ENCODE results near the gene RASGRP2.

RASGRP2 gene

DNA sequence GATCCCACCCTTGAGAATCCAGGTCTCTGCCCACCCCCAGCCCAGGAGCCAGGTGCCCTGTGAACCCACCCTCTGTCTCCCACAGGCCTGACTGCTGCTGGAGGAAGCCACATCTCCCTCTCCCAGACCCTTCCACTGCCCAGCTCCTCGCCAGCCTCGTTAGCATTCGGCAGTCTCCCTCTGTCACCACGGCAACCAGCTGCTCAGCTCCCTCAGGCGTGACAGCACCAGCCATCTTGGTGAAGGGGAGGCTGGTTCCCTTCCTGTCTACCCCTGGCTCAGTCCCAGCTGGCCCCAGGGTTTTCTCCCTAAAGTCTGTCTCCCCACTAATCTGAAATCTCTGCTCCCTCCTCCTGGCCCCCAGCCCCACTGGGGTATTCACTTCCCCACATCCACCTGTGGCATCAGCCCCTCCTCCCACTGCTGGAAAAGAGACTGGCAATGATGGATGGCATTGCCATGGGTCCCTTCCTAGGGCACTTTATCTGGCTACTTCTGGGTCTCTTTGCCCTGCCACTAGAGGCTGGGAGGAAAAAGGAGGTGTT lies 49.0 kb downstream of the RASGRP2 start:
- TF ChIP-seq, protein P1, sequence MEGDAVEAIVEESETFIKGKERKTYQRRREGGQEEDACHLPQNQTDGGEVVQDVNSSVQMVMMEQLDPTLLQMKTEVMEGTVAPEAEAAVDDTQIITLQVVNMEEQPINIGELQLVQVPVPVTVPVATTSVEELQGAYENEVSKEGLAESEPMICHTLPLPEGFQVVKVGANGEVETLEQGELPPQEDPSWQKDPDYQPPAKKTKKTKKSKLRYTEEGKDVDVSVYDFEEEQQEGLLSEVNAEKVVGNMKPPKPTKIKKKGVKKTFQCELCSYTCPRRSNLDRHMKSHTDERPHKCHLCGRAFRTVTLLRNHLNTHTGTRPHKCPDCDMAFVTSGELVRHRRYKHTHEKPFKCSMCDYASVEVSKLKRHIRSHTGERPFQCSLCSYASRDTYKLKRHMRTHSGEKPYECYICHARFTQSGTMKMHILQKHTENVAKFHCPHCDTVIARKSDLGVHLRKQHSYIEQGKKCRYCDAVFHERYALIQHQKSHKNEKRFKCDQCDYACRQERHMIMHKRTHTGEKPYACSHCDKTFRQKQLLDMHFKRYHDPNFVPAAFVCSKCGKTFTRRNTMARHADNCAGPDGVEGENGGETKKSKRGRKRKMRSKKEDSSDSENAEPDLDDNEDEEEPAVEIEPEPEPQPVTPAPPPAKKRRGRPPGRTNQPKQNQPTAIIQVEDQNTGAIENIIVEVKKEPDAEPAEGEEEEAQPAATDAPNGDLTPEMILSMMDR (IDR thresholded peaks at IDR 0.05; ENCODE audit: low read depth, low read length, missing control alignments): no peak
- DNase-seq (ENCODE audit: extremely low read depth, low read depth): no peak
- H3K4me3 ChIP-seq (replicated peaks; ENCODE audit: low read depth, low read length): no peak overlapping the region

DNA sequence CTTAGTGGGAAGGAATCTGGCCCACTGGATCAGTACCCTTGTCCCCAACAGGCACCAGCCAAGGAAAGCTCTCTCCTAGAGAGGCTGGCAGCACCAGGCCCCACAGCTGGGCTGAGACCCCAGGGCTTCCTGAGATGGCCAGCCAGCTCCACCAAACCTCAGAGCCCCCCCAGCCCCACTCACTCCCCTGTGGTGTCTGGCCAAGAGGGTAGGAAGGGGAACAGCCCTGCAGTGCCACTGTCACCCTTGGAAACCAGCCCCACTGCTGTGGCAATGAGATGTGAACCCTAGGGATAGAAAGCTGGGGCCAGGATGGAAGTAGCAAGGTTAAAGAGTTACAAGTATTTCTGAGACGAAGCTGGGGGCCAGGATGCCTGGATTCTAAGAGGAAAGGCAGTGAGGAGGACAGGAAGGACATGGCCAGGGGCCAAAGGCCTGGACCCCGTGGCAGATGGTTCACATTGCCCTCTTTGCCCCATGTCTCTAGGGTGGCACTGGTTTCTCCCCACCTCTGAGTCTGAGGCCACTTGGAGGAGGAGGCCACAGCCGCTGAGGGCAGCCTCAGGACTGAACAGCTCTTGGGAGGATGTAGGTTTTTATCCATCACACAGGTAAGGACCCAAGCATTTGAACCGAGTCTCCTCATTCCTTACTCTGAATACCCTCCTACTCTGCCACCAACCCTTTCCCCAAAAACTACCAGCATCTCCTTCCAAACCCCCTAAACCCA lies 49.8 kb downstream of the RASGRP2 start:
- DNase-seq (ENCODE audit: extremely low read depth, low read depth): no peak
- TF ChIP-seq, protein P1 (IDR thresholded peaks at IDR 0.05; ENCODE audit: low read depth, low read length, missing control alignments): no peak
- no peak overlapping the region for H3K4me3 ChIP-seq (replicated peaks; ENCODE audit: low read depth, low read length)

DNA sequence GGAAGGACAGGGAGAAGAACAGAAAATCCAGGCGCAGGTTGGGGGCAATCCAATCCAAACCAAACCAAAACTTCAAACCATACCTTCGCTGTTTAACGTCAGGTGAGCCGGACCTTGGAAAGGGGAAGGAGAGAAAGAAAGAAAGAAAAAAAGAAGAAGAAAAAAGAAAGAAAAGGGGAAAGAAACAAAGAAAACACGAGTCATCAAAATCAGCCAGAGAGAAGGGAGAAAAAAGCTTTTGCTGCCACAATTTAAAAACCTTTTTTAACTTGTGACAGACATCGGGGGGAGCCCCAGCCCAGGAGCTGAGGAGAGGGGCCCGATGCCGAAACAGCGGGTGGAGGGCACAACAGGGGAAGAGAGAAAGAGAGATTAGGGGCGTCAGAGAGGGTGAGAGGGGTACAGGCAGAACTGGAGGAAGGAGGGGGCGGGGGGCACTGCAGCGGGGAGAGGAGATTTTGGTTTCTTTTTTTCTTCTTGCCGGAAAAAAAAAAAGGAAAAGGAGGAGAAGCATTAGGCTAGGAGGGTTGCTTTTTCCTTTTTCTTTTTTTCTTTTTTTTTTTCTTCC lies 51.1 kb downstream of the RASGRP2 start:
- TF ChIP-seq, protein P1 (IDR thresholded peaks at IDR 0.05; ENCODE audit: low read depth, low read length, missing control alignments): no peak
- no peak for DNase-seq (ENCODE audit: extremely low read depth, low read depth)
- H3K4me3 ChIP-seq (replicated peaks; ENCODE audit: low read depth, low read length): no peak overlapping the region

DNA sequence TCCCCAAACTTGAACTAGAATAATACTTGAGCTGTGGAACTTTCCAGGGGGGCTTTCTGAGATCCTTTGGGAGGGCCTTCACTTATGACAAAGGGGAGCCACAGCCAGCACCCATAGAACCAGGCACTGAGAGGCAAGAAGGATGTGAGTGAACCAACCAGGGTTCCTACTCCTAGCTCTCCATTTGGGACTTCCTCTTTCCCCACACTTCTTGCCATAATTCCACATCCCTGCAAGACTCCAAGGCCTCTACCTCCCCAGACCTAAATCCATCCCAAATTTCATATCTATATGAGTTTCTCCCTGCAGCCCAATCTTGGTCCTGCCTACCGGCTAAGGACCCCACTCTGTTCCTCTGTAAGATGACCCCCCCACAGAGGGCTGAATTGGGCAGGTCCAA lies 52.4 kb downstream of the RASGRP2 start:
- no peak overlapping the region for H3K4me3 ChIP-seq (replicated peaks; ENCODE audit: low read depth, low read length)
- TF ChIP-seq, protein P1 (IDR thresholded peaks at IDR 0.05; ENCODE audit: low read depth, low read length, missing control alignments): no peak
- DNase-seq (ENCODE audit: extremely low read depth, low read depth): no peak

DNA sequence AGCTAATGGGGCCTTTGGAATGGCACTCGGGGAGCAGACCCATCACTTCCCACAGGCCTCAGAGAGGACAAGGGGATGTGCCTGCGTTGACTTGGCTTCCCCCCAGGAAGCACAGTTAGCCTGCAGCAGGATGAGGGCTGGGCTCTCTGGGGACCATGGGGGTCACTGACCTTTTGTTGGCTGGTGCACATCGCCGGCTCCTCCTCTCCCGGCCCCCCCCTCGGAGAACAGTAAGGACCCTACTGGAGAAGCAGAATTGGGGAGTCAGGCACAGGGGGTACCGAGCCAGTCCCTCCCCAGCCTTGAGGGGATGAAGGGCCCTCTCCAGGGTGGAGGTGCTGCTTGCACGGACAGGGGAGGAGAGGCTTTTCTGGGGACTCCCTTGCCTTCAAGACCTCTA lies 53.7 kb downstream of the RASGRP2 start:
- H3K4me3 ChIP-seq (replicated peaks; ENCODE audit: low read depth, low read length): no peak overlapping the region
- TF ChIP-seq, protein P1 (IDR thresholded peaks at IDR 0.05; ENCODE audit: low read depth, low read length, missing control alignments): no peak
- no peak for DNase-seq (ENCODE audit: extremely low read depth, low read depth)

DNA sequence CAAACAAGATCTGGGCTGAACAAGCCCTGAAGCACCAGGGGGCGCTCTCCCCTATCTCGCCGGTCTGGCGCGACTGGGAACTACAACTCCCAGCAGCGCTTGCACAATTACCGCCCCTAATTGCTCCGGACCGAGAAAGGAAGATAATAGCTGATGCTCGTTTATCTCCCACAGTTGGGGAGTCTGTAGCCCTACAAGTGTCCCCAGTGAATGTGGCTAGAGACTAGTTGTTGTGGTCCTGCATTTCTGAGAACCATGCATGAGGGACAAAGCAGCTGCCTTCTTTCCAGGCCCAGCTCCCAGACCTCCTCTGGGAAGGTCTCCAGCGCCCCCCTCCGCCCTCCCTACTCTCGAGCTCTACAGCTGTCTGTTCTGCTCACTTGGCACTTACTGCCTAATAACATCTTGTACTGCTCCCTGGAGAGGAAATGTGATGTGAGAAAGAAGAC lies 55.4 kb downstream of the RASGRP2 start:
- H3K4me3 ChIP-seq (replicated peaks; ENCODE audit: low read depth, low read length): peak overlapping the region; percentile 30
- TF ChIP-seq, protein P1 (IDR thresholded peaks at IDR 0.05; ENCODE audit: low read depth, low read length, missing control alignments): peak; percentile 95
- no peak for DNase-seq (ENCODE audit: extremely low read depth, low read depth)
